MCF 10A (cell line): ENCODE measurements around the gene IGFBP3. TPM values are rescaled to one million over a fixed set of nuclear protein-coding genes. Genes with fewer than 3 reads are reported as not detected.

Experiments
- BruUV-seq: library from RNA; stranded (reverse); fragments of 400-500 nt; replicated peaks from 2 replicates; lab custom pipeline; 2021; lab: Mats Ljungman, UMichigan
- CTCF ChIA-PET: fragments of 300-600 bp; sonication (Branson Sonifier 250); formaldehyde crosslinking; extraction: SDS; loops from one replicate; lab custom pipeline; 2021; ENCODE audit warnings: antibody characterized with exemption, inconsistent platforms; lab: Yijun Ruan, JAX
- POLR2A ChIA-PET: fragments of 300-600, 350-650 bp; sonication (Branson Sonifier 250); formaldehyde crosslinking; extraction: SDS; loops from one replicate; lab custom pipeline; 2020; ENCODE audit warnings: antibody characterized with exemption, inconsistent platforms; lab: Yijun Ruan, JAX
- DNase-seq: peaks from one replicate; pipeline ENCODE4 v3.0.0-alpha.2; 2018; ENCODE audit not compliant: unreplicated experiment
- H3K27ac Mint-ChIP-seq: one replicate; pipeline ENCODE4 v1.8.0; 2022; ENCODE audit warnings: mild to moderate bottlenecking, low read depth, mixed read lengths; ENCODE audit not compliant: unreplicated experiment
- H3K27me3 Mint-ChIP-seq: one replicate; pipeline ENCODE4 v1.8.0; 2022; ENCODE audit warnings: mixed read lengths; ENCODE audit not compliant: insufficient read depth, unreplicated experiment
- H3K36me3 Mint-ChIP-seq: one replicate; pipeline ENCODE4 v1.8.0; 2022; ENCODE audit warnings: mild to moderate bottlenecking, moderate library complexity, mixed read lengths; ENCODE audit not compliant: insufficient read depth, unreplicated experiment
- H3K4me1 Mint-ChIP-seq: one replicate; pipeline ENCODE4 v1.8.0; 2022; ENCODE audit warnings: mixed read lengths; ENCODE audit not compliant: insufficient read depth, unreplicated experiment
- H3K4me3 Mint-ChIP-seq: one replicate; pipeline ENCODE4 v1.8.0; 2022; ENCODE audit warnings: mild to moderate bottlenecking, moderate library complexity, mixed read lengths; ENCODE audit not compliant: unreplicated experiment
- H3K9me3 Mint-ChIP-seq: one replicate; pipeline ENCODE4 v1.8.0; 2022; ENCODE audit warnings: mixed read lengths; ENCODE audit not compliant: unreplicated experiment
- CTCF ChIP-seq: fragments of 200-600 bp; IDR thresholded peaks from one replicate; pipeline ENCODE4 v1.8.0; 2022; ENCODE audit warnings: antibody characterized with exemption, mild to moderate bottlenecking; ENCODE audit not compliant: unreplicated experiment
- intact Hi-C: fragments of 100-400 bp; cut with micrococcal nuclease; formaldehyde crosslinking; loops from 2 replicates; pipeline ENCODE4 v1.14.1; 2022
- total RNA-seq: library from RNA; stranded (reverse); gene quantifications from 2 replicates; pipeline ENCODE4 v1.2.3, GENCODE V29; 2022

Gene IGFBP3
- total RNA-seq, 1 experiment from 2014 or later = 42.9 TPM

- no TSS peak for BruUV-seq
- Mint-ChIP-seq H3K4me3 (no peak overlapping the region), H3K27ac (no peak overlapping the region), H3K9me3 (no peaks in the 10 kb centered on the region), H3K27me3 (no peaks in the 10 kb centered on the region), H3K4me1 (no peaks in the 10 kb centered on the region), H3K36me3 (no peaks in the 10 kb centered on the region)
- ChIA-PET POLR2A (interaction anchor here (0.6 kb wide), 1 partner anchor 832 kb away, joined by 3 read pairs; no protein-coding TSS in a partner anchor), CTCF (interaction anchor here (0.5 to 1.2 kb wide), 3 partner anchors 25 to 826 kb away, joined by 4 to 5 read pairs (median 5); no protein-coding TSS in a partner anchor)
- intact Hi-C loops = no loop called here
- DNase-seq = no peak
- no peak for TF ChIP-seq CTCF
Measured at GRCh38 chr7:45865594-45866410, 55.3 kb downstream of the IGFBP3 start.

GRCh38 chr7:45863715-45864114 lies 57.4 kb downstream of the IGFBP3 start:
- H3K27ac Mint-ChIP-seq = no peak overlapping the region
- intact Hi-C loops = no loop called here
- POLR2A ChIA-PET = no interaction called here
- no peaks in the 10 kb centered on the region for H3K4me1 Mint-ChIP-seq
- CTCF ChIA-PET = interaction anchor here (0.7 to 1.1 kb wide), 2 partner anchors 27 to 375 kb away, joined by 3 read pairs; no protein-coding TSS in a partner anchor
- BruUV-seq = no TSS peak
- H3K36me3 Mint-ChIP-seq = no peaks in the 10 kb centered on the region
- H3K9me3 Mint-ChIP-seq = no peaks in the 10 kb centered on the region
- H3K27me3 Mint-ChIP-seq = peaks cover 15% of the 10 kb centered on the region
- H3K4me3 Mint-ChIP-seq = no peak overlapping the region
- no peak for DNase-seq
- TF ChIP-seq CTCF = no peak

Other genes starting within 250 kb of the IGFBP3 start
- gene CCDC201, start 48.2 kb downstream of the IGFBP3 start, total RNA-seq = not detected in 2 replicates
- gene IGFBP1, start 32.8 kb downstream of the IGFBP3 start, total RNA-seq = not detected in 2 replicates